Bronchial epithelial cell (primary cell): Measurements from ENCODE around the gene CARD10. TPM values are rescaled to one million over a fixed set of nuclear protein-coding genes. Genes with fewer than 3 reads are reported as not detected.

Source experiments
- DNase-seq: peaks from one replicate; pipeline ENCODE4 v3.0.0-alpha.2; 2010; ENCODE audit warnings: low read depth
- FAIRE-seq: peaks from 2 replicates; lab custom pipeline; 2011; peaks lifted over from hg19 to GRCh38; lab: Jason Lieb, UNC
- H3K27me3 ChIP-seq: 2 replicates; pipeline ENCODE4 v1.5.1; 2011; ENCODE audit warnings: low read length; ENCODE audit not compliant: control insufficient read depth, insufficient read depth
- H3K36me3 ChIP-seq: 2 replicates; pipeline ENCODE4 v1.5.1; 2011; ENCODE audit warnings: low read length; ENCODE audit not compliant: control insufficient read depth, insufficient read depth
- H3K4me3 ChIP-seq: 2 replicates; pipeline ENCODE4 v1.5.1; 2011; ENCODE audit warnings: mild to moderate bottlenecking, low read depth, low read length, control low read depth
- CTCF ChIP-seq: IDR thresholded peaks from 2 replicates; pipeline ENCODE4 v1.5.1; 2011; ENCODE audit warnings: mild to moderate bottlenecking, moderate library complexity, low read length, control low read depth, inconsistent platforms; ENCODE audit not compliant: insufficient read depth, severe bottlenecking
- total RNA-seq: library from RNA; depleted of rRNA; stranded (reverse); fragments of >200 nt; gene quantifications from 2 replicates; pipeline ENCODE4 v1.2.1, GENCODE V29; 2014

CARD10 gene
- total RNA-seq, 1 donor from 2014 or later = 14.2 TPM

GRCh38 chr22:37509059-37509860 is 10.0 kb downstream of the CARD10 start:
- H3K4me3 ChIP-seq = no peak overlapping the region
- DNase-seq (no peak), FAIRE-seq (no peak)
- TF ChIP-seq CTCF = no peak
- H3K36me3 ChIP-seq = peaks cover 47% of the 10 kb centered on the region
- no peaks in the 10 kb centered on the region for H3K27me3 ChIP-seq

DNA sequence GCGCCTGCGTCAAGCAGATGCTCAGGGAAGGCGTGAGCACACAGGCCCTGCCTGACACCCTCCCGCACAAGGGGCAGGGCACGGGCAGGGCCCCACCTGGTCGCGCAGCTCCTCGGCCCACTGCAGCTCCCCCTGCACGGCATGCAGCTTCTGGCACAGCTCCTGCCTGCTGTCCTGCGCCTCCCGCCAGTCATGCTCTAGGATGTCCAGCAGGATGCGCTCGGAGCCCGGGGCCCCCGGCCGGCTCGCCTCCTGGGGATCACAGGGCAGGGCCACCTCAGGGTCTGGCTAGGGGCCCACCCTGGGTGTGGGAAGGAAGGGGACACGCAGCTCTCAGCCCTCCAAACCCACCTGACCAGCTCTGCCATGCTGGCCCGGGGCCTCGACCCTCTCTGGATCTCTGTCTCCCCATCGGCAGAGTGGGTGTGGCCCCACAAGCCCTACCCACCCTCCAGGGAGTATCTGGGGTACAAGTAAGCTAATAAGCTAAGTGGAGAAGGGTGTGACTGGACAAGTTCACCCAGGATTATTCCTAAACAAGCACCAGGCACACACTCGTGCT is 10.7 kb downstream of the CARD10 start:
- H3K27me3 ChIP-seq = no peaks in the 10 kb centered on the region
- H3K4me3 ChIP-seq = no peak overlapping the region
- no peak for TF ChIP-seq CTCF
- FAIRE-seq (peak; percentile 94), DNase-seq (no peak)
- peaks cover 49% of the 10 kb centered on the region for H3K36me3 ChIP-seq

- Histone ChIP-seq H3K4me3 (no peak overlapping the region), H3K27me3 (no peaks in the 10 kb centered on the region), H3K36me3 (peaks cover 54% of the 10 kb centered on the region)
- no peak for FAIRE-seq
- TF ChIP-seq CTCF = no peak
- DNase-seq = no peak
Measured at GRCh38 chr22:37507731-37508130, 11.5 kb downstream of the CARD10 start.

GRCh38 chr22:37505989-37506388 is 13.2 kb downstream of the CARD10 start:
- H3K4me3 ChIP-seq = no peak overlapping the region
- H3K27me3 ChIP-seq = no peaks in the 10 kb centered on the region
- H3K36me3 ChIP-seq = peaks cover 56% of the 10 kb centered on the region
- no peak for TF ChIP-seq CTCF
- no peak for DNase-seq
- no peak for FAIRE-seq

DNA sequence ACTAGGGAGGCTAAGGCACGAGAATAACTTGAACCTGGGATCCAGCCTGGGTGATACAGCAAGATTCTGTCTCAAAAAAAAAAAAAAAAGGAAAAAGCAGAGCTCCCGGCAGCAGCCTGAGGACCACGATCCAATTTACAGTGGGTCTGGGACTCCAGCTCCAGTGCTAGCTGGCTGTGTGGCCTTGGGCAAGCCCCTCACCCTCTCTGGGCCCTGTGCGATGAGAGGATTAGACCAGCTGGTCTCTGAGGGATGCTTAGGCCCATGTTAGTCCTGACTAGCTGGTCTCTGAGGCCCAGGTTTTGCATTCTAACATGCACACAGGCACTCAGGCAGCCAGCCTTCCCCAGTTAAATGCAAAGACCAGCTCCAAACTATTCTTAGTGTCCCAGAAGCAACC is 13.7 kb downstream of the CARD10 start:
- FAIRE-seq = no peak
- DNase-seq = no peak
- no peak overlapping the region for H3K4me3 ChIP-seq
- H3K27me3 ChIP-seq = no peaks in the 10 kb centered on the region
- no peak for TF ChIP-seq CTCF
- peaks cover 59% of the 10 kb centered on the region for H3K36me3 ChIP-seq
